G401 (cell line): ENCODE measurements around the gene TNFRSF1A. TPM values are rescaled to one million over a fixed set of nuclear protein-coding genes. Genes with fewer than 3 reads are reported as not detected.
A peak's percentile ranks its signal among the peaks of the same experiment; 100 is the strongest.

Experiments used
- DNase-seq: peaks from one replicate; pipeline ENCODE4 v3.0.0-alpha.2; 2015; ENCODE audit warnings: low spot score
- in situ Hi-C: cut with HindIII; loops from 2 replicates; pipeline ENCODE4 v1.10.0; 2016; ENCODE audit warnings: low sequenced_read_pairs, mixed read lengths
- total RNA-seq: library from RNA; depleted of rRNA; stranded (reverse); fragments of >200 nt; shearing (Covaris generic); gene quantifications from 2 replicates; pipeline ENCODE4 v1.2.3, GENCODE V29; 2014

Gene TNFRSF1A
- total RNA-seq, 1 experiment from 2014 or later: 118 TPM

- DNase-seq: peak; percentile 39
- in situ Hi-C loops: no loop called here
Observed at GRCh38 chr12:6375269-6376078, 33.6 kb upstream of the TNFRSF1A start, which contains the start of gene SCNN1A. Gene SCNN1A (minus strand): TSS chr12:6375563. CDS start chr12:6374783, 780 bp downstream.

- in situ Hi-C loops: no loop called here
- no peak for DNase-seq
Observed at GRCh38 chr12:6374786-6375160, 32.9 kb upstream of the TNFRSF1A start.

- no peak for DNase-seq
- in situ Hi-C loops: no loop called here
Observed at GRCh38 chr12:6374028-6374785, 32.3 kb upstream of the TNFRSF1A start.

GRCh38 chr12:6373022-6373787 is 31.3 kb upstream of the TNFRSF1A start:
- no peak for DNase-seq
- in situ Hi-C loops: no loop called here

- in situ Hi-C loops: no loop called here
- no peak for DNase-seq
Observed at GRCh38 chr12:6372403-6373003, 30.6 kb upstream of the TNFRSF1A start.

GRCh38 chr12:6370994-6371754 is 29.3 kb upstream of the TNFRSF1A start:
- DNase-seq: peak; percentile 64
- in situ Hi-C loops: no loop called here

- DNase-seq: no peak
- in situ Hi-C loops: no loop called here
Observed at GRCh38 chr12:6370576-6370935, 28.7 kb upstream of the TNFRSF1A start.

GRCh38 chr12:6369916-6370575 is 28.2 kb upstream of the TNFRSF1A start:
- in situ Hi-C loops: no loop called here
- no peak for DNase-seq

GRCh38 chr12:6368906-6369525 is 27.1 kb upstream of the TNFRSF1A start:
- in situ Hi-C loops: no loop called here
- DNase-seq: no peak

- DNase-seq: no peak
- in situ Hi-C loops: no loop called here
Observed at GRCh38 chr12:6367969-6368892, 26.4 kb upstream of the TNFRSF1A start.

- DNase-seq: peak; percentile 13
Observed at GRCh38 chr12:6367065-6367968, 25.4 kb upstream of the TNFRSF1A start.

GRCh38 chr12:6364044-6364374 is 22.1 kb upstream of the TNFRSF1A start:
- no peak for DNase-seq
- in situ Hi-C loops: no loop called here

More at GRCh38 chr12:6367065-6367968, 25.4 kb upstream of the TNFRSF1A start:
- in situ Hi-C loops: no loop called here

GRCh38 chr12:6363330-6364043 is 21.6 kb upstream of the TNFRSF1A start:
- DNase-seq: no peak
- in situ Hi-C loops: no loop called here

- DNase-seq: no peak
- in situ Hi-C loops: no loop called here
Observed at GRCh38 chr12:6363010-6363329, 21.1 kb upstream of the TNFRSF1A start.

- in situ Hi-C loops: no loop called here
- no peak for DNase-seq
Observed at GRCh38 chr12:6362403-6362802, 20.5 kb upstream of the TNFRSF1A start.
